Sigmoid colon (tissue), 7 donors: ENCODE data around the gene ERG. TPM values are rescaled to one million over a fixed set of nuclear protein-coding genes. Genes with fewer than 3 reads are reported as not detected.

Source experiments
- DNase-seq: peaks from one replicate; pipeline ENCODE4 v3.0.0-alpha.2; 2019
- H3K27ac ChIP-seq, 4 donors: fragments of 200-600 bp; sonication (generic); one replicate each; pipeline ENCODE4 v1.5.1; 2016 to 2019; ENCODE audit warnings: mild to moderate bottlenecking in 1 of 4
- H3K27me3 ChIP-seq, 3 donors: fragments of 200-600 bp; sonication (generic); one replicate each; pipeline ENCODE4 v1.5.1; 2019; ENCODE audit warnings: mild to moderate bottlenecking in 1 of 3
- H3K36me3 ChIP-seq, 4 donors: fragments of 200-600 bp; sonication (generic); one replicate each; pipeline ENCODE4 v1.5.1; 2016 to 2019
- H3K4me1 ChIP-seq, 4 donors: fragments of 200-600 bp; sonication (generic); one replicate each; pipeline ENCODE4 v1.5.1; 2017 to 2019
- H3K4me3 ChIP-seq, 4 donors: fragments of 200-600 bp; sonication (generic); one replicate each; pipeline ENCODE4 v1.5.1; 2017 to 2019; ENCODE audit warnings: mild to moderate bottlenecking in 2 of 4, moderate library complexity in 1 of 4
- H3K9me3 ChIP-seq, 4 donors: fragments of 200-600 bp in 3 of 4; sonication (generic) in 3 of 4; one replicate each; pipeline versions ENCODE4 v1.5.1 to v1.6.1; 2013 to 2019
- CTCF ChIP-seq, 4 experiments: fragments of 450-650 bp in 3 of 4; fragments of 200-600 bp in 1 of 4; IDR thresholded peaks; one replicate each; pipeline ENCODE4 v1.5.1; 2016 to 2019; ENCODE audit warnings: antibody characterized with exemption in 4 of 4, mild to moderate bottlenecking in 3 of 4, moderate library complexity in 2 of 4
- EP300 ChIP-seq, 4 donors: sonication (generic); formaldehyde crosslinking; IDR thresholded peaks; one replicate each; pipeline ENCODE4 v1.6.1; 2017; ENCODE audit warnings: antibody characterized with exemption in 4 of 4
- POLR2A ChIP-seq, 2 donors: fragments of 450-650 bp; IDR thresholded peaks; one replicate each; pipeline ENCODE4 v1.6.1; 2016; ENCODE audit warnings: antibody characterized with exemption in 2 of 2, mild to moderate bottlenecking in 2 of 2, moderate library complexity in 2 of 2
- POLR2AphosphoS5 ChIP-seq, 4 donors: sonication (generic); formaldehyde crosslinking; IDR thresholded peaks; one replicate each; pipeline ENCODE4 v1.6.1; 2017; ENCODE audit warnings: antibody characterized with exemption in 4 of 4
- WGBS, 2 donors: extraction: QIAGEN DNeasy Blood & Tissue Kit; methylation state at CpG; one replicate each; pipeline ENCODE4 v1.1.7; 2013; 5-methylcytosine and 5-hydroxymethylcytosine counted together
- intact Hi-C: fragments of 100-400 bp; cut with DNase I; formaldehyde crosslinking; loops from one replicate; pipeline ENCODE4 v1.15.1; 2023
- polyA plus RNA-seq, 3 donors: library from polyadenylated mRNA; stranded (reverse); fragments of 200-250 nt; gene quantifications; one replicate each; pipeline ENCODE4 v1.2.3, GENCODE V29; 2013
- total RNA-seq, 4 donors: library from RNA; depleted of rRNA; stranded (reverse); fragments of >200 nt; gene quantifications; one replicate each; pipeline ENCODE4 v1.1.0, GENCODE V29; 2016
- donor health status: healthy with polysubstance abuse.
- donor health status: Bipolar disorder and iron deficiency.
- donor health status: healthy.

Gene ERG
- total and polyA plus RNA-seq, 7 donors, result 1.8 to 6.4 (median 4.1) TPM

DNA sequence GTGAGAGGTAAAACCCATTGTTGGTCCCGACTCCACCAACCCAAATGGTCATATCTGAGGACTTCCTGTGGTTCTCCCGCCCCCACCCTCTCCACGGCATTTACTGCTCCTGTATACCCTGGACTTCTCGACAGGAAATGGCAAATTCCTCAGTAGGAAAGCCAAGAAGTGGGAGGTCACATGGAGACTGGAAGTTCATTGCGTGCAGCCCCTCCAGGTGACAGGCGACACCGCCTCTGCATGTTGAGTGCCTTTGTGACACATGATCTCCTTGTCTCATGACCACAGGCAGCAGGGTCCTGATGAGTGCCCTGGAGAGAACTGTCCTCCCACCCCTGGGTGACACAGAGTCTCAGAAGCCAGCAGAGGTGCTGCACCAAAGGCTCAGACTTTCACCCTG is 24.2 kb downstream of the ERG start:
- DNase-seq, result no peak
- intact Hi-C loops, result no loop called here
- Histone ChIP-seq H3K9me3 (no peaks in the 10 kb centered on the region), H3K36me3 (no peaks in the 10 kb centered on the region), H3K27ac (peak overlapping the region in 1 of 4 donors; percentile 20), H3K27me3 (peaks cover 0 to 36% (median 2%) of the 10 kb centered on the region in 3 donors), H3K4me1 (no peaks in the 10 kb centered on the region), H3K4me3 (no peak overlapping the region)
- TF ChIP-seq POLR2AphosphoS5 (IDR thresholded peaks at IDR 0.05), result no peak
- no peak for TF ChIP-seq POLR2A (IDR thresholded peaks at IDR 0.05)
- TF ChIP-seq CTCF (IDR thresholded peaks at IDR 0.05), result no peak
- TF ChIP-seq EP300 (IDR thresholded peaks at IDR 0.05), result no peak
- WGBS, 2 donors, result 66 to 81% methylated on average over 7 of the region's 7 CpGs

- Histone ChIP-seq H3K4me1 (no peaks in the 10 kb centered on the region), H3K27ac (peak overlapping the region in 1 of 4 donors; percentile 20), H3K36me3 (no peaks in the 10 kb centered on the region), H3K27me3 (peaks cover 0 to 36% (median 2%) of the 10 kb centered on the region in 3 donors), H3K9me3 (no peaks in the 10 kb centered on the region), H3K4me3 (no peak overlapping the region)
- TF ChIP-seq POLR2A (IDR thresholded peaks at IDR 0.05) (no peak), EP300 (IDR thresholded peaks at IDR 0.05) (no peak), POLR2AphosphoS5 (IDR thresholded peaks at IDR 0.05) (no peak), CTCF (IDR thresholded peaks at IDR 0.05) (no peak)
- DNase-seq, result no peak
- intact Hi-C loops, result no loop called here
- WGBS, 2 donors, result 67 to 87% methylated on average over 23 of the region's 23 CpGs
Measured at GRCh38 chr21:38472412-38473108, 25.7 kb downstream of the ERG start.

DNA sequence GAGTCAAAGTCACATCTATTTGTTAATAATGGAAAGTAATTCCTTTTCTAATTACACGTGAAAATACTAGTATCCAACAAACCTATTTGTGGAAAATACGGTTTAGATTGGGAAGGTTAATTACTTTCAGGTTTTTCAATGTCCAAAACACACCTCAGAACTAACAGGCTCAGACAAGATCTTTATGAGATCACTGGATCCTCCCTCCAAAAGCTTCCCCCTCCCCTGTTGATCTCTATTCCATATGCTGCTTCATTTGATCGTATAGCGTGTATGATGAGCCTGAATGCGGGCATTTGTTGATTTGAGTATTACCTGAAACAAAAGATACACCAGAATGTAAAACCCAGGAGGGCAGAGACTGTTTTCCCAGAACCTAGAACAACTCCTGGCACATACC is 26.5 kb downstream of the ERG start:
- Histone ChIP-seq H3K9me3 (no peaks in the 10 kb centered on the region), H3K4me1 (no peaks in the 10 kb centered on the region), H3K36me3 (no peaks in the 10 kb centered on the region), H3K27ac (no peak overlapping the region), H3K4me3 (no peak overlapping the region), H3K27me3 (peaks cover 0 to 36% (median 2%) of the 10 kb centered on the region in 3 donors)
- intact Hi-C loops, result no loop called here
- no peak for DNase-seq
- TF ChIP-seq POLR2AphosphoS5 (IDR thresholded peaks at IDR 0.05) (no peak), EP300 (IDR thresholded peaks at IDR 0.05) (no peak), CTCF (IDR thresholded peaks at IDR 0.05) (no peak), POLR2A (IDR thresholded peaks at IDR 0.05) (no peak)
- WGBS, 2 donors, result 91 to 94% methylated on average over 5 of the region's 5 CpGs

- TF ChIP-seq POLR2A (IDR thresholded peaks at IDR 0.05), result no peak
- TF ChIP-seq POLR2AphosphoS5 (IDR thresholded peaks at IDR 0.05), result no peak
- TF ChIP-seq EP300 (IDR thresholded peaks at IDR 0.05), result no peak
- no peak for TF ChIP-seq CTCF (IDR thresholded peaks at IDR 0.05)
- Histone ChIP-seq H3K4me3 (no peak overlapping the region), H3K9me3 (no peaks in the 10 kb centered on the region), H3K4me1 (no peaks in the 10 kb centered on the region), H3K36me3 (no peaks in the 10 kb centered on the region), H3K27ac (no peak overlapping the region), H3K27me3 (peaks cover 0 to 27% (median 0%) of the 10 kb centered on the region in 3 donors)
- intact Hi-C loops, result no loop called here
- WGBS, 2 donors, result 67 to 77% methylated on average over 3 of the region's 3 CpGs
- DNase-seq, result no peak
Measured at GRCh38 chr21:38470755-38471154, 27.5 kb downstream of the ERG start.

DNA sequence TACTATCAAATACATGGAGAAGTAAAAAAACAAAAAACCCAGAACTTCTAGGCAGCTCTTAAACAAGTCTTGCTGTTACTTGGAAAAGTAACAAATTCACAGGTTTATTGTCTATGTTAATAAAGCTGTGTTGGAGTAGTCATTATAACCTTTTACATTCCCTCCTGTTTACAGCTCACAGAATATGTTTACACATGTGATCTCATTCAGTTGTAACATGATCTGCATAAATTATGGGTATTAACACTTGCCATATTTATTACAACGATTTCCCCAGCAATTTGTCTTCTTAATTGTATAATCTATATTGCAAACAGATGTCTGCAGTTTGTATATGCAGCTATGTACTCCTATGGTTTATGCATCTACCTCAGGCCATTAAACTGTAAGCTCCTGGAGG is 28.6 kb downstream of the ERG start:
- Histone ChIP-seq H3K4me3 (no peak overlapping the region), H3K9me3 (no peaks in the 10 kb centered on the region), H3K27ac (no peak overlapping the region), H3K4me1 (no peaks in the 10 kb centered on the region), H3K36me3 (no peaks in the 10 kb centered on the region), H3K27me3 (peaks cover 0 to 16% (median 0%) of the 10 kb centered on the region in 3 donors)
- TF ChIP-seq EP300 (IDR thresholded peaks at IDR 0.05) (no peak), POLR2AphosphoS5 (IDR thresholded peaks at IDR 0.05) (no peak), CTCF (IDR thresholded peaks at IDR 0.05) (no peak), POLR2A (IDR thresholded peaks at IDR 0.05) (no peak)
- WGBS, 2 donors, result 2 to 40% methylated on average over 1 of the region's 1 CpG
- intact Hi-C loops, result no loop called here
- DNase-seq, result no peak
